Right lobe of liver (tissue), 4 donors: ENCODE data around the gene ZKSCAN2.

Experiments
- CTCF ChIP-seq, 4 donors: fragments of 200-600 bp in 3 of 4; fragments of 450-650 bp in 1 of 4; IDR thresholded peaks; one replicate each; pipeline versions ENCODE4 v1.5.1 to v1.8.0; 2016 to 2022; ENCODE audit warnings: antibody characterized with exemption in 4 of 4, mild to moderate bottlenecking in 2 of 4
- POLR2A ChIP-seq: fragments of 450-650 bp; IDR thresholded peaks from one replicate; pipeline ENCODE4 v1.6.1; 2017; ENCODE audit warnings: antibody characterized with exemption, mild to moderate bottlenecking
- donor health status: DM: no; HTN: no; CAD: no.
- donor health status: DM: no; HTN: no; CAD: no.
- donor health status: DM: no; HTN: yes; CAD: no.

GRCh38 chr16:25192096-25192495 lies 65.5 kb downstream of the ZKSCAN2 start:
- TF ChIP-seq POLR2A (no peak), CTCF (IDR thresholded peaks at IDR 0.05) (no peak)
